ENCODE results near the gene DDIT3. TPM values are rescaled to one million over a fixed set of nuclear protein-coding genes. Genes with fewer than 3 reads are reported as not detected.

DDIT3 gene
- total RNA-seq, 1 experiment from 2014 or later: 79.2 TPM

- no peak overlapping the region for H3K27ac Mint-ChIP-seq (ENCODE audit: unreplicated experiment)
- H3K4me1 ChIP-seq: no peaks in the 10 kb centered on the region
- no peak overlapping the region for H3K4me3 ChIP-seq (ENCODE audit: low read depth, low read length)
- peaks cover 5% of the 10 kb centered on the region for H3K36me3 Mint-ChIP-seq (ENCODE audit: insufficient read depth, unreplicated experiment)
- ChIA-PET CTCF (no interaction called here), POLR2A (no interaction called here)
- no peak for TF ChIP-seq CTCF (IDR thresholded peaks at IDR 0.05; ENCODE audit: insufficient read depth in 1 of 2, low read depth in 1 of 2, low read length in 1 of 2, severe bottlenecking in 1 of 2, unreplicated experiment in 1 of 2)
- intact Hi-C loops (cut with micrococcal nuclease; ENCODE audit: unreplicated experiment): no loop called here
- H3K9me3 ChIP-seq: no peaks in the 10 kb centered on the region
- no peak overlapping the region for H3K4me3 Mint-ChIP-seq (ENCODE audit: unreplicated experiment)
- H3K36me3 ChIP-seq (ENCODE audit: control insufficient read depth, insufficient read depth, low read length): no peaks in the 10 kb centered on the region
- no peaks in the 10 kb centered on the region for H3K4me1 Mint-ChIP-seq (ENCODE audit: low read depth, unreplicated experiment)
- no peaks in the 10 kb centered on the region for H3K9me3 Mint-ChIP-seq (ENCODE audit: unreplicated experiment)
- peaks cover 1% of the 10 kb centered on the region; the same call in 1 of the 2 replicates for H3K27me3 ChIP-seq (replicated peaks; ENCODE audit: control insufficient read depth, insufficient read depth, low read length)
- H3K27me3 Mint-ChIP-seq (ENCODE audit: insufficient read depth, unreplicated experiment): peaks cover 26% of the 10 kb centered on the region
- DNase-seq: no peak
- no TSS peak for BruUV-seq (replicated peaks)
These were observed 33.3 kb upstream of the DDIT3 start for GRCh38 chr12:57553343-57554202.

GRCh38 chr12:57552835-57553313, 32.6 kb upstream of the DDIT3 start:
- Histone ChIP-seq H3K9me3 (no peaks in the 10 kb centered on the region), H3K27me3 (replicated peaks; ENCODE audit: control insufficient read depth, insufficient read depth, low read length) (peaks cover 3% of the 10 kb centered on the region), H3K4me3 (ENCODE audit: low read depth, low read length) (no peak overlapping the region), H3K4me1 (no peaks in the 10 kb centered on the region), H3K36me3 (ENCODE audit: control insufficient read depth, insufficient read depth, low read length) (no peaks in the 10 kb centered on the region)
- H3K4me1 Mint-ChIP-seq (ENCODE audit: low read depth, unreplicated experiment): no peaks in the 10 kb centered on the region
- no peak overlapping the region for H3K27ac Mint-ChIP-seq (ENCODE audit: unreplicated experiment)
- no peak overlapping the region for H3K4me3 Mint-ChIP-seq (ENCODE audit: unreplicated experiment)
- intact Hi-C loops (cut with micrococcal nuclease; ENCODE audit: unreplicated experiment): no loop called here
- no peak for DNase-seq
- H3K27me3 Mint-ChIP-seq (ENCODE audit: insufficient read depth, unreplicated experiment): peaks cover 27% of the 10 kb centered on the region
- ChIA-PET POLR2A (no interaction called here), CTCF (no interaction called here)
- peaks cover 6% of the 10 kb centered on the region for H3K36me3 Mint-ChIP-seq (ENCODE audit: insufficient read depth, unreplicated experiment)
- BruUV-seq (replicated peaks): no TSS peak
- H3K9me3 Mint-ChIP-seq (ENCODE audit: unreplicated experiment): no peaks in the 10 kb centered on the region
- TF ChIP-seq CTCF (IDR thresholded peaks at IDR 0.05; ENCODE audit: insufficient read depth in 1 of 2, low read depth in 1 of 2, low read length in 1 of 2, severe bottlenecking in 1 of 2, unreplicated experiment in 1 of 2): no peak

- no TSS peak for BruUV-seq (replicated peaks)
- Mint-ChIP-seq H3K36me3 (ENCODE audit: insufficient read depth, unreplicated experiment) (peaks cover 6% of the 10 kb centered on the region), H3K27ac (ENCODE audit: unreplicated experiment) (no peak overlapping the region), H3K9me3 (ENCODE audit: unreplicated experiment) (no peaks in the 10 kb centered on the region), H3K4me3 (ENCODE audit: unreplicated experiment) (no peak overlapping the region), H3K27me3 (ENCODE audit: insufficient read depth, unreplicated experiment) (peaks cover 29% of the 10 kb centered on the region), H3K4me1 (ENCODE audit: low read depth, unreplicated experiment) (no peaks in the 10 kb centered on the region)
- Histone ChIP-seq H3K36me3 (ENCODE audit: control insufficient read depth, insufficient read depth, low read length) (no peaks in the 10 kb centered on the region), H3K4me3 (ENCODE audit: low read depth, low read length) (no peak overlapping the region), H3K4me1 (no peaks in the 10 kb centered on the region), H3K27me3 (replicated peaks; ENCODE audit: control insufficient read depth, insufficient read depth, low read length) (peaks cover 3% of the 10 kb centered on the region), H3K9me3 (no peaks in the 10 kb centered on the region)
- no peak for DNase-seq
- no peak for TF ChIP-seq CTCF (IDR thresholded peaks at IDR 0.05; ENCODE audit: insufficient read depth in 1 of 2, low read depth in 1 of 2, low read length in 1 of 2, severe bottlenecking in 1 of 2, unreplicated experiment in 1 of 2)
- ChIA-PET CTCF (no interaction called here), POLR2A (no interaction called here)
- intact Hi-C loops (cut with micrococcal nuclease; ENCODE audit: unreplicated experiment): no loop called here
These were observed 32.0 kb upstream of the DDIT3 start for GRCh38 chr12:57552306-57552651.

All from Caco-2 (cell line).